Stimulated activated CD8-positive, alpha-beta memory T cell treated with anti-CD3 and anti-CD28 coated beads, Interleukin-15, amount 100 ng/mL, for 1 hour (primary cell): ENCODE data around the gene MAP3K13.
"Not testable (repeated sequence)": the region's sequence is repeated elsewhere in the genome, so short reads cannot be mapped to it uniquely, and the experiment has no call there.

Source experiments
- DNase-seq: peaks from one replicate; pipeline ENCODE4 v3.0.0-alpha.2; 2020; ENCODE audit warnings: low read depth

MAP3K13 gene

DNA sequence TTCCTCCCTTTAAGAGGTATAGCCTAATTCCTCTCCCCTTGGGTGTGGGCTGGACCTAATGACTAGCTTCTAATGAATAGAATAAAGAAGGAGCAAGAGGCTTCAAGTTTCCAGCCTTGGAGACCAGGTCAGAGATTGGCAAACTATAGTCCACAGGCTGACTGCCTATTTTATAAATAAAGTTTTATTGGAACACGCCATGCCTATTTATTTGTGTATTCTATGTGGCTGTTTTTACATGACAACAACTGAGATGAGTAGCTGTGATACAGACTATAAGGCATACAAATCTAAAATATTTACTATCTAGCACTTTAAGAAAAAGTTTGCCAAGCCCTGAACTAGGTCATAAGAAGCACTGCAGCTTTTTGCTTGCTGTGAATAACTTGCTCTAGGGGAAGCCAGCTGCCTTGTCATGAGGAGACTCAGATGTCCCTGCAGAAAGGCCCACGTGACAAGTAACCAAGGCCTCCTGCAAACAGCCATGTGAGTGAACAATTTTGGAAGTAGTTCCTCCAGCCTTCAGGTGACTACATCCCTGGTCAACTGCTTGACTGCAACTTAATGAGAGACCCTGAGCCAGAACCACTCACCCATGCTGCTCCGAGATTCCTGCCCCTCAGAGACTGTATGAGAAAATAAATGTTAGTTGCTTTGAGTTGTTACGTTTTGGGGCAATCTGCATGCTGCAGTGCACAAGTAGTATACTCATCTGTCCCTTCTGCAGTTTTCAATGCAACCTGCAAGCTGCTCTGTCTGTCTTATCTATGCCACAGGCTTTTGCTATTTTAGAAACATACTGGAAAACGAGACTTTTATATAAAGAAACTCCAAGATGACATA, 21.1 kb upstream of the MAP3K13 start:
- DNase-seq: no peak

DNA sequence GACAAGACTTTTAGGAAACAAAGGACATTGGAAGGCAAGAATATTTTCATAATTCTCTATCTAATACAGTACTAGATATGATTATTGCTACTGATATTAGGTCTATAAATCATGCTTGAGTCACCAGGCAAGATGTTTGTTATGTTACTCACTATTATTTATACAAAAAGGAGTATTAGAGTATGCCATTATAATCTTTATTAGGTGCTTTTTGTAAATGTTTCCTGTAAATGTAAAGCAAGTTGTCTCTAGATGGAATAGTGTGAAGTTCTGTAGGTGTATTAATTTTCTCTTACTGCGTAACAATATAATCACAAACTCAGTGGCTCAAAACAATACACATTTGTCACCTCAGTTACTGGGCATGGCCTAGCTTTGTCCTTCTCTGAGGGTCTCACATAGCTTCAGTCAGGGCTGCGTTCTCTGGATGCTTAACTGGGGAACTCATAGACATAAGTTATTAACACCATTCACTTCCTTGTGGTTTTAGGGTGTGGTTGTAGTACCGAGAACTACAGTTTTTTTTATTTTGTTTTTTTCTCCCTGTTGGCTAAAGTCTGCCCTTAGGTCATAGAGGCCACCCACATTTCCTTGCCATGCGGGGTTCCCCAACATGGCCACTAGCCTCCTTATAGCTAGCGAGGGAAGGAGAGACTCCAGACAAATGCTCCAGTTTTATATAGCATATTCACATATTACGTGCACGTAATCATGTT, 20.3 kb upstream of the MAP3K13 start:
- no peak for DNase-seq

DNA sequence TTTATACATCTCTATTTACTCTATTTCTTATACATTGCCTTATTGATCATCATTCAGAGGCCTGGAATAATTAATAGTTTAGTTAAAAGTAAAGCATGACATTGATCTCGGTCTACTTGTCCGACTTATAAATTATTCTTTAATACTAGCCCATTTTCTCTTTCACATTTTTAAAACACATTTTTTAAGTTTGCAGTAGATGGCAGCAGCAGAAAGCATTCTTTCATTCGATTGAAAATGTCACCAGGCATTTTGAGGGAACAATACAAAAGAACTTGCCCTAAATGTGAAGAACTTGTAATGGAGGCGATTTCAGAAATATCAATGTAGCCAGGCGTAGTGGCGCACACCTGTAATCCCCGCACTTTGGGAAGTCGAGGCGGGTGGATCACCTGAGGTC, 15.5 kb upstream of the MAP3K13 start:
- DNase-seq: no peak

DNA sequence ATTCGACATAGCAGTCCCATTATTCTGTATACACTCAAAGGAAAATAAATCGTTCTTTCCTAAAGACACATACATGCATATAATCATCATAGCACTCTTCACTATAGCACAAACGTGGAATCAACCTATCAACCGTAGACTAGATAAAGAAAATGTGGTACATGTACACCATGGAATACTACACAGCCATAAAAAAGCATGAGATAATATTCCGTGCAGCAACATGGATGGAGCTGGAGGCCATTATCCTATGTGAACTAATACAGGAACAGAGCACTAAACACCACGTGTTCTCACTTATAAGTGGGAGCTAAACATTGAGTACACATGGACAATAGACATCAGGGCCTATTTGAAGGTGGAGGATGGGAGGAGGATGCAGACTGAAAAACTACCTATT, 12.1 kb upstream of the MAP3K13 start:
- no peak for DNase-seq

DNA sequence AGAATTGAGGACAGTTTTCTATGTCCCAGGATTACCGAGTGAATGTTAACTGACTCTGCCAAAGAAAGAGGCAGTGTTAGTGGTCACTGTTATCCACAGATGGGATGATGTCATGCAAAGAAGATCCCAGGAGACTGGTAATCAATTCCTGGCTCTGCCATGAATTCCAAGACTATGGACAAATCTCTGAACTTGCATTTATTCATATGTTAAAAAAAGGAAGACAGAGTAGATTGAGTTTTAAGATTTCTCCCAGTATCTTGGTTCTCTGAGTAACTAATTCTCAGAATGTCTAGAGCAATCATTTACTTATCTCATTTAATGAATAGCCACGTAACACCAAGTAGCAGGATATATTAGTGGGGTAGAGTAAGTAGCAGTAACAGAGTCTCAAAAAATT, 11.5 kb upstream of the MAP3K13 start:
- DNase-seq: no peak

DNA sequence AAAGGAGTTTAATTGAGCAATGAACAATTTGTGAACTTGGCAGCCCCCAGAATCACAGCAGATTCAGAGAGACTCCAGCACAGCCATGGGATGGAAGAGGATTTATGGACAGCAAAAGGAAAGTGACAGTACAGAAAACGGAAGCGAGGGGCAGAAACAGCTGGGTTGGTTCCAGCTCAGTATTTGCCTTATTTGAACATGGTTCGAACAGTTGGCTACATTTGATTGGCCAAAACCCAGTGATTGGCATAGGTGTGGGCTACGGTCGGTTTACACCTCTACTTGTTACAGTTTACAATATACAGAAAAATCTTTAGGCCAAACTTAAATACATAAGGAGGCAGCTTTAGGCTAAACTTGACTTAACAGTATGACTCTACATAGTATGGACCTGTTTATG, 9.7 kb upstream of the MAP3K13 start:
- DNase-seq: no peak

DNA sequence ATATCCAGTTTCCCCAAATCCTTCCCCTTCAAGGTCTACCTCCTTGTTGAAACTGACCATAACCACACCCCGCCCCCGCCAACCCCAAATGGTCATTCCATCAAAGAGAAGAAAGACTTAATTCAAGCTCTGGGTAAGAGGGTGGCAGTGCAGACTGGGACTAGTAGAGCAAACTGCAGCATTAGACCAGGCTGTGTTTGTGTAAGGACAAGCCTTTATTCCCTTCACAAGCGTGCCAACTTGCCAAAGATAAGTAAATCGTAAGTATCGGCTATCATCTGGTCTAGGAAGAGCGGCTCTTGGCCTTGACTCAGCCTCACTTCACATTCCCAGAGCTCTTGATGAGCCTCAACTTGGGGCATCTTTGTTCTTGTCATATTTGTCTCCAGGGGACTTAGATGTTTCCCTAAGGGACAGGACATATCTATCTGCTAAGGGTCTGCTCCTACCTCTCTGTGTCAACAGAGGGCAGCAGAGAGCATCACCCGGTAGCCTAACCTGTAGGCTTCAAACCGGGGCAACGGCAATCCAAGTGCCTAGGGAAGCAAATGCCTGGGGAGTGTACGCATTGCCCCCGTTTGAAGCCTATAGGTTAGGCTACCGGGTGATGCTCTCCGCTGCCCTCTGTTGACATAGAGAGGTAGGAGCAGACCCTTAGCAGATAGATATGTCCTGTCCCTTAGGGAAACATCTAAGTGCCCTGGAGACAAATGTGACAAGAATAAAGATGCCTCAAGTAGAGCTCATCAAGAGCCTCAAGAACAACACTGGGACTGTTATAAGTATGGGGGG, 8.9 kb upstream of the MAP3K13 start:
- peak; percentile 34 for DNase-seq

DNA sequence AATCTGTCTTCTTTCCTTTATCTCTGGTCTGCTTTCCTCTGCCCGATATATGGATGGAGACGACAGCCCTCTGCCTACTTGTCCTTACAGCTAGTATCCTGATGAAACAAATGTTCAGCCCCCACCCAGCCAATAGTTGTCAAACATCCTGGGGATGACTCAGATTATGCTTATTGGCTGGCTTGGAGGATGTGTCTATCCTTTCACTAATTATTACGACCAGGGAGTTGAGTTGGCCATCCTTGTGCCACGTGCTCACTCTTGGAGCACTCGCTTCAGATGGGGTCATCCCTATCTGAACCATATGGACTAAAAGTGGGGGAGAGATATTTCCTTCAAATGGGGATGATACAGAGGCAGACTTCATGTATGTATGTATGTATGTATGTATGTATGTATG, 6.4 kb upstream of the MAP3K13 start:
- DNase-seq: no peak

DNA sequence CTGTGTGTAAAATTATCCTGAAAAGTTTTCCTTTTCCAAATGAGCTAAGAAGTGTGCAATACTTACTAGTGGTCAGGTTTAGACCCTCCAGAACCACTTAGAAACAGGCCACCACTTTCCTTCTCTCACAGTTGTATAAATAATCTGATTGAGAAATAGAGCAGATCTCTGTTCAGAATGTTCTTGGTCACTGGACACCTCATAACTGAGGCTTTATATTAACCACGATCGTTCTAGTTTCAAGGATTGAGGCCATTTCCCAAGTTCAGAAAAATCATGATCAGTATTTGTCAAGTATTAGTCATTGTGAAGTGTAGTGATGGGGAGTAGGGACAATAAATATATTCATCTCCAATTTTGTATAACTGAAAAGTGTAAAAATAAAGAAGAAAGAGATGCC, 1.0 kb upstream of the MAP3K13 start:
- DNase-seq: no peak

DNA sequence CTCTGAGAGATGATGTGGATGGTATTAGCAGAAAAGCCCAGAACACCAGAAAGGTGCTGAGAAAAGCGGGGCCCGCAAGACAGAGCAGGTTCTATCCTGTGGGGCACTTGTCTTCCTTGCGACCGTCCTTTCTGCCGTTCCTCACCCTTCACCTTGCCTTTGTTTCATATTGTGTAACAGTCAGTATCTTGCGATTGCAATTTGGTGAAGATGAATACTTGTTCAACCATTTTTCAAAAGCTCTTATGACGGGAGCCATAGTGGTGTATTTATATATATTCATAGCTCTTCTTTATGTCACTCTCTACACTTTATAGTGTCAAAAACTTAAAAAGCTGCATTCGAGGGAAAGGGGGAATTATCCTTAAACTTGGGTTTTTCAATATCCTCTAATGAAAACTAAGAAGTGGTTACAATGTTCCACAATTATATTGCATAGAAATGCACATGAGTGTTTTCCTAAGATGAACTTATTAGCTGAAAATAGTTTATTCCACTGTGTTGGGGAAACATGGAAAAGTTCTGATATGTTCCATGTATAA, 797 bp downstream of the MAP3K13 start:
- DNase-seq: no peak

DNA sequence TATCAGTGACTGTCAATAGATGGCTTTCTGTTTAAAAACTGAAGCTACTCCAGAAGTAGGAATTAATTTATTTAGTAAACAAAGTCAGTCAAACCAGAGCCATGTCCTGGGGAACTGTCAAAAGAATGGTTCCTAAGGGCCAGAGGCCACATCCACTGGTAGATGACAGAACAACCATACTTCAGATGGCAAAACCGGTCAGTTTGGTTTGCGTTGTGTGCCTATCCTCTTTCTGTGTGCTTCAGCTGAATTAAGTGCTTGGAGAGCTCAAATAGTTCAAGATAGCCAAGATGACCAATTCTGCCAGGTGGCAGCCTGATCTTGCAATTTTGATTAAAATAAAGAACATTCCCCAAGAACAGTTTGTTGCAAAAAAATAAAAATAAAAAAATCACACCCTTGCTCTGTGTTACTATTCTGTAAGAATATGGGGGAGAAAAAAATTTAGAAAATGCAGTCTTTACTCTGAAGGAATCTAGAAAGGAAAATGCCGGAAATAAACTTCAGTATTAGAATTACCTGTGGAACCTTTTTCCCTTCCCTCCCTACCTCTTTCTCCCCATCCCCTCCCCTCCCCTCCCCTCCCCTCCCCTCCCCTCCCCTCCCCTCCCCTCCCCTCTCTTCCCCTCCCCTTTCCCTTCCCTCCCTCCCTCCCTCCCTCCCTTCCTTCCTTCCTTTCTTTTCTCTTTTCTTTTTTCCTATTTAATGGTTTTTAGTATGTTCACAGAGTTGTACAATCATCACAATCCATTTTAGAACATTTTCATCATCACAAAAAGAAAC, 2.5 kb downstream of the MAP3K13 start:
- no peak for DNase-seq

DNA sequence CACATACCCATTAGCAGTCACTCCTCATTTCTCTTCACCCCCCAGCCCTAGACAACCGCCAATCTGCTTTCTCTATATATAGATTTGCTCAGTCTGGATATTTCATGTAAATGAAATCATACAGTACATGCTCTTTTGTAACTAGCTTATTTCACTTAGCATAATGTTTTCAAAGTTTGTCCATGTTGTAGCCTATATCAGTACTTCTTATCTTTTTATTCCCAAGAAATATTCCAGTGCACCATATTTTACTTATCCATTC, 3.1 kb downstream of the MAP3K13 start:
- DNase-seq: no peak

DNA sequence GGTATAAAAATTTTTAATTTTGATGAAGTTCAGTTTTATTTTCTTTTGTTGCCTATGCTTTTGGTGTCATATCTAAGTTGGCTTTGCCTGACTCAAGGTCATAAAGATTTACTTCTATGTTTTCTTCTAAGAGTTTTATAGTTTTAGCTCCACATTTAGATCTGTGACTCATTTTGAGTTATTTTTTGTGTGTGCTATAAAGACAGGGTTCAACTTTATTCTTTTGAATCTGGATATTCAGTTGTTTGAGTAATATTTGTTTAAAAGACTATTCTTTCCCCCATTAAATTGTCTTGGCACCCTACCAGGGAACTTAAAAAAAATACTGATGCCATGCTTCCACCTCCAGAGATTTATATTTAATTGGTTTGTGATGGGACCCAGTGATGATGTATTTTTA, 4.0 kb downstream of the MAP3K13 start:
- DNase-seq: no peak

DNA sequence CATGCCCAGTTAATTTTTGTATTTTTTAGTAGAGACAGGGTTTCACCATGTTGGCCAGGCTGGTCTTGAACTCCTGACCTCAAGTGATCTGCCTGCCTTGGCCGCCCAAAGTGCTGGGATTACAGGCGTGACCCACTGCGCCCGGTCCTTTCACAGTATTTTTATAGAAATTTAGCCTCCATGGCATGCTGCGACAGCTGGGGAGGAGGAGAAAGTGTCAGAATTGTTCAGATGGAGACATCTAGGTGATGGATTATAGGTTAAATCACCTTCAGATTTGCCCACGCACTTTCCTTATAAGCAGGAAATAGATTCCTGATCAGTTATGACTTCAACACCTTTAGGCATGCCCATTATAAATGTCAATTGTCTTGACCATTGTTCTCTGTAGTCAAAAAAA, 7.4 kb downstream of the MAP3K13 start:
- not testable (repeated sequence) for DNase-seq

DNA sequence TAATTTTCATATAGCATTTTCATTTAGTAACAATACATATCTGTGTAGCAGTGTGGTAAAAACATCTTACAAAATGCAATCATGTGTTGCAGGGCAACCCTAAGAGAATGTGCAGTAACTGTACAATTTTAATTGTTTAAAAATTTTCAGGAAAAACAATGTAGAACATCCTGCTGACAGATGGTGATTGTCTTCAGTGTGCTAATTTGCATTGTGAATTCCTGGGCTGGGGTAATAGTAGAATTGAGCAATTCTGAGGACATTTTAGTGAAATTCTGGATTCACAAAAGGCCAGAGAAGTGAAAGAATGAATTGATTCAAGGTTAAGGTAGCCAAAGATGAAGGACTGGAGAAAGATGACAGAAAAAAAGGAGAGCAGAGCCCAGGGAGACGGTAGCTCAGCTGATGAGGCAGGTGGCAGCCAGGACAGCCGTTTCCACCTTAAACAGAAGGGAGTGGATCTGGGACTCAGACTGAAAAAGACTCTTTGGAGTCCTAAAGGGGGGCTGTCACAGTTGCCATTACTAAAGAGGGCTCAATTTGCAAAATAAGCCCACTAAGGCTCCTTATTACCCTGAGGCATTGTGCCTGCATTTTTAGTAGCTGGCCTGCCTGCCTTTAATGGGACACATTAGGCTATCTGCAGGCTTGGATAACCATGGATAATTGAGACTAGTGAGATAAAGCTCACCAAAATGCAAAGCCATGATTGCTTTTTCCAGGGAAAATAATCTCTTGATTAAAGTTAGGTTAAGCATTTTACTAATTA, 8.6 kb downstream of the MAP3K13 start:
- DNase-seq: no peak

DNA sequence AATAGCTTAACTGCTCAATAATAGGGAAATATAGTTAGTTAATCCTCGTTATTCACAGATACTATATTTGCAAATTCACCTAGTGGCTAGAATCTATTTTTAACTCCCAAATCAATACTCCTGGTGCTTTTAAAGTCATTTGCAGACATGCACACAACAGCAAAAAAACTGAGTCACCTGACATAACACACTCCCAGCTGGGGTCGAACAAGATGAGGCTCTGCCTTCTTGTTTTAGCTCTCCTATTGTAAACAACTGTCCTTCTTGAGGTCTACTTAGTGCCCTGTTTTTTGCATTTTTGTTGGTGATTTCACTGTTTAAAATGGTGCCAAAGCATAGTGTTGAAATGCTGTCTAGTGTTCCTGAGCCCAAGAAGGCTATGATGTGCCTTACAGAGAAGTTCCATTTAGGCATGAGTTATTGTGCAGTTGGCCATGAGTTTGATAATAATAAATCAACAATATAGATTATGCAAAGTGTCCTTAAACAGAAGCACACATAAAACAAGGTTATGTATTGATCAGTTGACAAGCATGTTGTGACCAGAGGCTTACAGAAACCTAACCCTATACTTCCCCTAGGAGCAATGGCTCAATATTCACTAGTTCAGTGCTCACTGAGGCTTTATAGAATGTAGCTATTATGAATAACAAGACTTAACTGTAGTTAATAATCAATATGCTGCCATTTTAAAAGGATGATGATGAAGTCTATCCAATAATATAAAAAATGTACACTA, 18.6 kb downstream of the MAP3K13 start:
- no peak for DNase-seq

DNA sequence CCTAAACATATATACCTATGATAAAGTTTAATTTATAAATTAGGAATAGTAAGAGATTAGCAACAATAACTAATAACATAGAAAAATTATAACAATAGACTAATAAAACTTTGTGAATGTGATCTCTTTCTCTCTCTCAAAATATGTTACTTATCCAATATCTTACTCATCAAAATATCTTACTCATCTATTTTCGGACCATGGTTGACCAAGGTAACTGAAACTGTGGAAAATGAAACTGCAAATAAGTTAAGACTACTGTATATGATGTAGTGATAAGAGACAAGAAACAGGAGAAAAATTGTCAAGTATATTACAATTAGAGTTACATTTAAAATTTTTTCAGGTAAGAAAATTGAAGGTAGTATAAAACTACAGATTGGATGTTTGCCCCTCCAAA, 19.2 kb downstream of the MAP3K13 start:
- no peak for DNase-seq

DNA sequence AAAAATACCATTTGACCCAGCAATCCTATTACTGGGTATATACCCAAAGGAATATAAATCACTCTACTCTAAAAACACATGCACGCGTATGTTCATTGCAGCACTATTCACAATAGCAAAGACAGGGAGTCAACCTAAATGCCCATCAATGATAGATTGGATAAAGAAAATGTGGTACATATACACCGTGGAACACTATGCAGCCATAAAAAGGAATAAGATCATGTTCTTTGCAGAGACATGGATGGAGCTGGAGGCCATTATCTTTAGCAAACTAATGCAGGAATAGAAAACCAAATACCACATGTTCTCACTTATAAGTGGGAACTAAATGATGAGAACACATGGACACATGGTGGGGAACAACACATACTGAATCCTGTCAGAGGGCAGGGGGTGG, 23.6 kb downstream of the MAP3K13 start:
- DNase-seq: not testable (repeated sequence)

DNA sequence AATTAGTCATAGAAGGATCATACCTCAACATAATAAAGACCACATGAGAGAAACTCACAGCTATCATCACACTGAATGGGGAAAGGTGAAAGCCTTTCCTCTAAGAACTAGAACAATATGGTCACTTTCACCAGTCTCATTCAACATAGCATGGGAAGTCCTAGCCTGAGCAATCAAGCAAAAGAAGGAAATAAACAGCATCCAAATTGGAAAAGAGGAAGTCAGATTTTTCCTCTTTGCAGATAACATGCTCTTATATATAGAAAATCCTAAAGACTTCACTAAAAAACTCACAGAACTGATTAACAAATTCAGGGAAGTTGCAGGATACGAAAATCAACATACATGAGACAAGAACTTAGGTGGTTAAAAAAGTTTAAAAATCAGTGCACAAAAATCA, 24.7 kb downstream of the MAP3K13 start:
- DNase-seq: no peak

DNA sequence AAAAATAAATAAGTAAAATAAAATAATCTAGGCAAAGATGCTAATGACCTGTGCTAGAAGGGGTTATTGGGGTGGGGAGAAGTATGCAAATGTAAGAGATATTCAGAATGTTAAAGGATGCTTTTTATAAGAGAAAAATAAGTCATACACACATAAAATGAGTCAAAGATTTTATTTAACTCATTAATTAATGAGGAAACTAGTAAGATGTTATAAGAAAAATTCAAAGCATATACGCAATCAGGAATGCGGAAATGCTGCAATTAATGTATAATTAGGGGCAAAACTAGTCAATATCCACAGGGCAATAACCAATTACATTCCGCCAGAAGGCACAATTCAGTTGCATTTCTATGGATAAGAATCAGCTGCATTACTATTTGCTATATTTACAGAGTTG, 30.1 kb downstream of the MAP3K13 start:
- DNase-seq: no peak

DNA sequence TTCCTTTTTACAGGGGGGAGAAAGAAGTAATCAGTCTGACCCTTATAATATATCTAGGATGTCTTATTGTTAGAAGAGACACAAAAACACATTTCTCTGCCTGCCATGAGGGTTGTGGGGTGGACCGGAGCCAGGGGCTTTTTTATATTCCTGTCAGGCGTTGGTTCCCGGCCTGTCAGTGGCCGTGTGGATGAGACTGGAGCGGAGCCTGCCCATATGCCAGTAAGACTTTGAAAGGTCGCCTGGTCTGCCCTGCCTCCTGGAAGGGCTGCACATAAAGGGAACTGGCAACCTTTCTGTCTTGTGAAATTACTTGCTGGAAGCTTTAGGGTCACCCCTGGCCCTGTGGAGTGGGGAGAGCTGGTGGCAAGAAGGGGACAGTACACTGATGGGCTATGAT, 34.7 kb downstream of the MAP3K13 start:
- no peak for DNase-seq
